ENCODE results near the gene PDZD2. TPM values are rescaled to one million over a fixed set of nuclear protein-coding genes. Genes with fewer than 3 reads are reported as not detected.

The PDZD2 gene
- total RNA-seq, 1 donor from 2014 or later, result 42.7 TPM

DNA sequence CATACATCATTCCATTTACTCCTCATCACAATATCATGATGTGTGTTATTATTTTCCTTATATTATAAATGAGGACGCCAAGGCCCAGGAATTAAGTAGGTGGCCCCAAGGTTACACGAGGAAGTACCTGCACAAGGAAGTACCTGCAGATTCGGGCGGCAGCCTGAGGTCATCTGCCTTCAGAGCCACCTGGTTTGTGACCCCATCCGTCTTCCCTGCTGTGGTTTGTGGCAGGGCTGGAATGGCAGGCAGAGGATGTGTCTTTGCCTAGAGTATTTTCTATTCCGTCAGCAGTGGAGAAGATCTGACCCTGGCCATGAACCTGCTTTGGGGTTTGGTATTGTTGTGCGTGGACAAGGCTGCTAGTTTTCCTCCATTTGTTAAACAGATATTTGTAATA, 59.7 kb downstream of the PDZD2 start:
- H3K4me1 ChIP-seq, result peaks cover 5% of the 10 kb centered on the region
- no peaks in the 10 kb centered on the region for H3K27me3 ChIP-seq
- H3K4me3 ChIP-seq, result no peak overlapping the region
- TF ChIP-seq, protein P1, sequence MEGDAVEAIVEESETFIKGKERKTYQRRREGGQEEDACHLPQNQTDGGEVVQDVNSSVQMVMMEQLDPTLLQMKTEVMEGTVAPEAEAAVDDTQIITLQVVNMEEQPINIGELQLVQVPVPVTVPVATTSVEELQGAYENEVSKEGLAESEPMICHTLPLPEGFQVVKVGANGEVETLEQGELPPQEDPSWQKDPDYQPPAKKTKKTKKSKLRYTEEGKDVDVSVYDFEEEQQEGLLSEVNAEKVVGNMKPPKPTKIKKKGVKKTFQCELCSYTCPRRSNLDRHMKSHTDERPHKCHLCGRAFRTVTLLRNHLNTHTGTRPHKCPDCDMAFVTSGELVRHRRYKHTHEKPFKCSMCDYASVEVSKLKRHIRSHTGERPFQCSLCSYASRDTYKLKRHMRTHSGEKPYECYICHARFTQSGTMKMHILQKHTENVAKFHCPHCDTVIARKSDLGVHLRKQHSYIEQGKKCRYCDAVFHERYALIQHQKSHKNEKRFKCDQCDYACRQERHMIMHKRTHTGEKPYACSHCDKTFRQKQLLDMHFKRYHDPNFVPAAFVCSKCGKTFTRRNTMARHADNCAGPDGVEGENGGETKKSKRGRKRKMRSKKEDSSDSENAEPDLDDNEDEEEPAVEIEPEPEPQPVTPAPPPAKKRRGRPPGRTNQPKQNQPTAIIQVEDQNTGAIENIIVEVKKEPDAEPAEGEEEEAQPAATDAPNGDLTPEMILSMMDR (IDR thresholded peaks at IDR 0.05), result no peak
- TF ChIP-seq POLR2A (IDR thresholded peaks at IDR 0.05), result no peak
- no peak for TF ChIP-seq POLR2AphosphoS5 (IDR thresholded peaks at IDR 0.05; ENCODE audit: insufficient read depth in 1 of 2, low read depth in 1 of 2)
- intact Hi-C loops (cut with DNase I), result no loop called here
- no peaks in the 10 kb centered on the region for H3K36me3 ChIP-seq
- no peaks in the 10 kb centered on the region for H3K9me3 ChIP-seq
- DNase-seq (ENCODE audit: extremely low spot score in 2 of 2), result no peak
- no peak overlapping the region for H3K27ac ChIP-seq

DNA sequence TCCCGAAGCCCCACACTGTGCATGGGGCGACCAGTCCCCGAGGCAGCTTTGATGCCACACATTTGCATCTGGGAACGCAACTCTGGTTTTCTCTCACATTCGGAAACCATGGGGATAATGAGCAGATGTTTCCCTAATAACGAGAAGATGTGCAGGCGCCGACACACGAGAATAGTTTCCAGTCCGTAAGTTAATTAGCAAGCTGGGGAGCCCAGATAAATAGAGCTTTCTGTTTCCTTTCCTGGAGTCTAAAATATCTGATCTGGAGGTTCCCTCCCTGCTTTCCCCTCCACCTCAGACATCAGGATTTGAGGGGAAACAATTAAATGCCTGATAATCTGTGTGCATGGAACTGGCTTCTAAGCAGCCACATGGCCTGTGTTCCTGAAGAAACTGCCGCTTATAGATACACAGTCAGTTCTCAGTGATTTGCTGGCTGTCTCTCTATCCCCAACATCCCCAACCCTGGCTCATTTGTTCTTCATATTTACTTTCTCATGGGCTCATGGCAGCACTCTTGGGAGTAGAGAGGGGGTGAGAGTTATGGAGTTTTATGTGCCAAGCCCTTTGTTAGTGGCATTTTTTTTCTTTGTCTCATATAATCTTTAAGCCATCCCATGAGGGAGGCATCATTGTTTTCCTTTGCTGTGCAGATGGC, 62.8 kb downstream of the PDZD2 start:
- Histone ChIP-seq H3K27ac (no peak overlapping the region), H3K9me3 (no peaks in the 10 kb centered on the region), H3K4me3 (no peak overlapping the region), H3K36me3 (no peaks in the 10 kb centered on the region), H3K4me1 (peaks cover 5% of the 10 kb centered on the region), H3K27me3 (no peaks in the 10 kb centered on the region)
- intact Hi-C loops (cut with DNase I), result no loop called here
- DNase-seq (ENCODE audit: extremely low spot score in 2 of 2), result no peak
- no peak for TF ChIP-seq POLR2A (IDR thresholded peaks at IDR 0.05)
- TF ChIP-seq, protein P1 (IDR thresholded peaks at IDR 0.05), result no peak
- no peak for TF ChIP-seq POLR2AphosphoS5 (IDR thresholded peaks at IDR 0.05; ENCODE audit: insufficient read depth in 1 of 2, low read depth in 1 of 2)

DNA sequence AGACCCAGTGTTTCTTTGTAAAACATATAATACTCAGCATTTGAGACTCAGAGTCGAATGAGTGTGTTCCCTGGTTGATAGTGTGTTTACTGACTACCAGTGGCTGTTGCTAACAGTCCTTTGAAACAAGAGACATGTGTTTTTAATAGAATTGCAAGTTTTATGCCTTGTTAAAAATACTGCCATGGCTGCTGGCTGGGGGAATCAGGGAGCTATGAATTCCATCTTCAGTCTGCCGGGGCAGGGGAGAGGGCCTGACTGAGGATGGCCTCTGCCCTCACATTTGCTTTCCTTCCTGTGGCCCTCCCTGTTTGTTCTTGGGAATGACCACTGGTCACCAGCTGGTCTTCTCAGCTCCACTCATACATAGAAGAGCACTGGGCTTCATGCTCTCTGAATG, 63.8 kb downstream of the PDZD2 start:
- Histone ChIP-seq H3K36me3 (no peaks in the 10 kb centered on the region), H3K27me3 (no peaks in the 10 kb centered on the region), H3K4me1 (peaks cover 5% of the 10 kb centered on the region), H3K4me3 (no peak overlapping the region), H3K9me3 (no peaks in the 10 kb centered on the region), H3K27ac (no peak overlapping the region)
- no peak for DNase-seq (ENCODE audit: extremely low spot score in 2 of 2)
- no peak for TF ChIP-seq POLR2A (IDR thresholded peaks at IDR 0.05)
- TF ChIP-seq POLR2AphosphoS5 (IDR thresholded peaks at IDR 0.05; ENCODE audit: insufficient read depth in 1 of 2, low read depth in 1 of 2), result no peak
- TF ChIP-seq, protein P1 (IDR thresholded peaks at IDR 0.05), result no peak
- intact Hi-C loops (cut with DNase I), result no loop called here

DNA sequence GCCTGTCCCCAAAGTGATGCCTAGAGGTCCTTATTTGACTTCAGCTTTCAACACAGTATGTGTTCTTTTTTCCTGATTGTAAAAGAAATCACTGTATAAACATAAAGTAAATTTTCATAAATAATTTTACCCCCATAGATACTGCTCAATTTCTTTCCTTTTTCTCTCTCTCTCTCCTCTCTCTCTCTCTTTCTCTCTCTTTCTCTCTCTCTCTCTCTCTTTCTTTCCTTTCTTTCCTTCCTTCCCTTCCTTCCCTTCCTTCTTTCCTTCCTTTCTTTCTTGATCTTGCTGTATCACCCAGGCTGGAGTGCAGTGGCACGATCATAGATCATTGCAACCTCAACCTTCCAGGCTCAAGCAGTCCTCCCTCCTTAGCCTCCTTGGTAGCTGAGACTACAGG, 64.8 kb downstream of the PDZD2 start:
- TF ChIP-seq, protein P1 (IDR thresholded peaks at IDR 0.05), result no peak
- no peak for TF ChIP-seq POLR2A (IDR thresholded peaks at IDR 0.05)
- no peak for TF ChIP-seq POLR2AphosphoS5 (IDR thresholded peaks at IDR 0.05; ENCODE audit: insufficient read depth in 1 of 2, low read depth in 1 of 2)
- intact Hi-C loops (cut with DNase I), result no loop called here
- H3K36me3 ChIP-seq, result no peaks in the 10 kb centered on the region
- H3K4me1 ChIP-seq, result peaks cover 5% of the 10 kb centered on the region
- no peak overlapping the region for H3K27ac ChIP-seq
- H3K4me3 ChIP-seq, result no peak overlapping the region
- no peak for DNase-seq (ENCODE audit: extremely low spot score in 2 of 2)
- H3K9me3 ChIP-seq, result no peaks in the 10 kb centered on the region
- H3K27me3 ChIP-seq, result no peaks in the 10 kb centered on the region

DNA sequence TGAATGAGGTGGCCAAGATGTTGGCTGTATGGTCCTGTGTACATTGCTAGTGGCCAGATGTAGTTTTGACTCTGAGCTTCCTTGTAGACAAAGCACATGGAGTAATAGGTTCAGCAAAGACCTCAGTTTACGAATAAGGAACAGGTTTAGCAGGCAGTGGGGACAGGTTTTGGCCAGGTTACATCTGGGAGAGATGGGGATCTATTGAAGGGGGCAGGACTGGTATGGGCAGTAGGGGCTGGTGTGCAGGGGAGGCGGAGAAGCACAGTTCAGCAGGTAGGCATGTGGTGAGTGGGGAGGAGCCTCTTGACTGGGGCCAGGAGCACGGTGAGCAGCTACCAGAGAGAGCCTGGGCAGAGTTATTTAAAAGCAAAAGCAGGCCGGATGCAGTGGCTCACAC, 67.3 kb downstream of the PDZD2 start:
- Histone ChIP-seq H3K27ac (no peak overlapping the region), H3K36me3 (no peaks in the 10 kb centered on the region), H3K4me1 (peaks cover 5% of the 10 kb centered on the region), H3K4me3 (no peak overlapping the region), H3K9me3 (no peaks in the 10 kb centered on the region), H3K27me3 (no peaks in the 10 kb centered on the region)
- DNase-seq (ENCODE audit: extremely low spot score in 2 of 2), result no peak
- intact Hi-C loops (cut with DNase I), result no loop called here
- no peak for TF ChIP-seq POLR2A (IDR thresholded peaks at IDR 0.05)
- TF ChIP-seq, protein P1 (IDR thresholded peaks at IDR 0.05), result no peak
- no peak for TF ChIP-seq POLR2AphosphoS5 (IDR thresholded peaks at IDR 0.05; ENCODE audit: insufficient read depth in 1 of 2, low read depth in 1 of 2)

Measured in vagina (tissue), 2 donors.